Retinal pigment epithelial cell (primary cell): ENCODE results near the gene TEAD3.

Source experiments
- DNase-seq: peaks from one replicate; pipeline ENCODE4 v3.0.0-alpha.2; 2010; ENCODE audit warnings: low read depth
- H3K4me3 ChIP-seq: 2 replicates; pipeline ENCODE4 v1.5.1; 2011; ENCODE audit warnings: mild to moderate bottlenecking, low read length, control low read depth, moderate library complexity
- CTCF ChIP-seq: conservative IDR thresholded peaks from 2 replicates; pipeline ENCODE4 v1.5.1; 2011; ENCODE audit warnings: low read depth, low read length, control low read depth, inconsistent platforms

TEAD3 gene

GRCh38 chr6:35503534-35503933 lies 6.7 kb upstream of the TEAD3 start:
- DNase-seq, result no peak
- H3K4me3 ChIP-seq, result no peak overlapping the region
- TF ChIP-seq CTCF, result no peak

DNA sequence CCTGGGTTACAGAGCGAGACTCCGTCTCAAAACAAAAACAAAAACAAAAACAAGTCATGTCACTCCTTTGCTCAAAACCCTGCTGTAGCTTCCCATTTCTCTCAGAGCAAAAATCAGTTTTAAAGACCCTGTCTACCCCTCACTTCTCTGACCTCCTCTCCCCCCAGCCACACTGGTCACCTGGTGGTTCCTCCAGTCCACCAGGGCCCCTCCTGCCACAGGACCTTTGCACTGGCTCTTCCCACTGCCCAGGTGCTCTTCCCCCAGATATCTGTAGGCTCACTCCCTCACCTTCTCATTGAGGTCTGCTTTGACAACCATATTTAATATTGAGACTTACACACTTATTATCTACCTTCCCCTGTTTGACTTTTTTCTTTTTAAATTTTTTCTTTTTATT lies 4.9 kb upstream of the TEAD3 start:
- no peak for DNase-seq
- no peak overlapping the region for H3K4me3 ChIP-seq
- TF ChIP-seq CTCF, result no peak

GRCh38 chr6:35500782-35501181 lies 3.9 kb upstream of the TEAD3 start:
- no peak for DNase-seq
- TF ChIP-seq CTCF, result no peak
- no peak overlapping the region for H3K4me3 ChIP-seq

- no peak overlapping the region for H3K4me3 ChIP-seq
- DNase-seq, result no peak
- no peak for TF ChIP-seq CTCF
Observed at GRCh38 chr6:35499372-35499771, 2.5 kb upstream of the TEAD3 start.

GRCh38 chr6:35498422-35499067 lies 1.7 kb upstream of the TEAD3 start:
- no peak for DNase-seq
- no peak for TF ChIP-seq CTCF
- H3K4me3 ChIP-seq, result peak overlapping the region; percentile 43

- peak overlapping the region; percentile 43 for H3K4me3 ChIP-seq
- TF ChIP-seq CTCF, result no peak
- DNase-seq, result no peak
Observed at GRCh38 chr6:35497571-35498421, 917 bp upstream of the TEAD3 start.
